Spleen (tissue), 11 donors: ENCODE data around the gene IFFO2. TPM values are rescaled to one million over a fixed set of nuclear protein-coding genes. Genes with fewer than 3 reads are reported as not detected.

Experiments used
- DNase-seq: peaks from one replicate; pipeline ENCODE4 v3.0.0-alpha.2; 2020
- H3K27ac ChIP-seq, 8 donors: fragments of 200-600 bp; sonication (generic) in 7 of 8; 1 replicate in 4 of 8; 2 replicates in 4 of 8; pipeline versions ENCODE4 v1.5.0 to v1.8.0; 2016 to 2021; ENCODE audit warnings: inconsistent platforms in 4 of 8, mild to moderate bottlenecking in 4 of 8, moderate library complexity in 1 of 8
- H3K27me3 ChIP-seq, 7 donors: fragments of 200-600 bp; sonication (generic) in 6 of 7; replicated peaks in 1 of 7; 1 replicate in 4 of 7; 2 replicates in 3 of 7; pipeline versions ENCODE4 v1.5.0 to v1.8.0; 2016 to 2021; ENCODE audit warnings: inconsistent platforms in 3 of 7, mild to moderate bottlenecking in 1 of 7
- H3K36me3 ChIP-seq, 6 donors: fragments of 200-600 bp; sonication (generic) in 5 of 6; 1 replicate in 4 of 6; 2 replicates in 2 of 6; pipeline versions ENCODE4 v1.5.0 to v1.8.0; 2016 to 2021; ENCODE audit warnings: inconsistent platforms in 2 of 6
- H3K4me1 ChIP-seq, 6 donors: fragments of 200-600 bp; sonication (generic) in 5 of 6; 1 replicate in 3 of 6; 2 replicates in 3 of 6; pipeline versions ENCODE4 v1.5.0 to v1.8.0; 2016 to 2021; ENCODE audit warnings: inconsistent platforms in 3 of 6
- H3K4me3 ChIP-seq, 8 donors: fragments of 200-600 bp; sonication (generic) in 7 of 8; 1 replicate in 4 of 8; 2 replicates in 4 of 8; pipeline versions ENCODE4 v1.5.0 to v1.8.0; 2016 to 2021; ENCODE audit warnings: inconsistent platforms in 4 of 8, mild to moderate bottlenecking in 4 of 8, moderate library complexity in 2 of 8
- H3K9me3 ChIP-seq, 8 donors: fragments of 200-600 bp; sonication (generic) in 7 of 8; 1 replicate in 4 of 8; 2 replicates in 4 of 8; pipeline versions ENCODE4 v1.5.0 to v1.8.0; 2016 to 2021; ENCODE audit warnings: inconsistent platforms in 4 of 8
- CTCF ChIP-seq, 11 experiments: fragments of 200-600 bp in 7 of 11; fragments of 450-650 bp in 4 of 11; sonication (generic) in 4 of 11; IDR thresholded peaks in 8 of 11; conservative IDR thresholded peaks in 3 of 11; 1 replicate in 7 of 11; 2 replicates in 4 of 11; pipeline versions ENCODE4 v1.4.0 to v1.8.0; 2016 to 2021; ENCODE audit warnings: antibody characterized with exemption in 11 of 11, inconsistent platforms in 4 of 11, mild to moderate bottlenecking in 1 of 11
- POLR2A ChIP-seq, 3 donors: fragments of 450-650 bp; IDR thresholded peaks; one replicate each; pipeline ENCODE4 v1.5.1; 2017; ENCODE audit warnings: antibody characterized with exemption in 3 of 3, mild to moderate bottlenecking in 1 of 3
- POLR2AphosphoS5 ChIP-seq, 3 donors: sonication (generic); formaldehyde crosslinking; IDR thresholded peaks; one replicate each; pipeline ENCODE4 v1.5.1; 2017; ENCODE audit warnings: antibody characterized with exemption in 3 of 3
- WGBS, 5 donors: extraction: QIAGEN DNeasy Blood & Tissue Kit in 3 of 5; methylation state at CpG; one replicate each; pipeline versions ENCODE4 v1.1.5 to v1.1.7; 2013 to 2018; 5-methylcytosine and 5-hydroxymethylcytosine counted together
- intact Hi-C: fragments of 100-400 bp; cut with DNase I; formaldehyde crosslinking; loops from one replicate; pipeline ENCODE4 v1.15.0; 2023; ENCODE audit warnings: low total_unique reads
- polyA plus RNA-seq, 3 donors: library from polyadenylated mRNA; stranded (reverse); fragments of 200-250 nt; gene quantifications; one replicate each; pipeline ENCODE4 v1.2.1, GENCODE V29; 2013
- total RNA-seq, 7 donors: library from RNA; depleted of rRNA in 3 of 7; stranded (reverse); fragments of >200 nt in 3 of 7; fragmentation: NEBNext Ultra II Directional in 4 of 7; extraction: Animal tissue kit (Norgen Biotek cat#: 25700) in 4 of 7; gene quantifications; one replicate each; pipeline versions ENCODE4 v1.1.0 to v1.2.1, GENCODE V29; 2016 to 2021
- donor health status: healthy with polysubstance abuse.
- donor health status: DM: no; HTN: no; CAD: no; lungs with moderate emphysema.
- donor health status: DM: no; HTN: no; CAD: no.
- donor health status: Bipolar disorder and iron deficiency.
- donor health status: healthy.
- donor health status: DM: no; HTN: no; CAD: no.
- donor health status: DM: yes; HTN: yes; CAD: no.

The IFFO2 gene
- total and polyA plus RNA-seq, 10 donors = 2.7 to 19.7 (median 14.8) TPM

GRCh38 chr1:18955441-18956192 is 859 bp downstream of the IFFO2 start:
- H3K4me3 ChIP-seq = peak overlapping the region; percentile 70 to 98 (median 82)
- intact Hi-C loops = loop anchor here (5.0 kb wide), 1 partner anchor 43 kb away; no protein-coding TSS in a partner anchor
- H3K4me1 ChIP-seq = peaks cover 51 to 68% (median 62%) of the 10 kb centered on the region in 6 donors
- peak overlapping the region; percentile 51 to 93 (median 83) for H3K27ac ChIP-seq
- H3K36me3 ChIP-seq = no peaks in the 10 kb centered on the region
- H3K27me3 ChIP-seq = peaks cover 0 to 28% (median 0%) of the 10 kb centered on the region in 7 donors
- peak; percentile 92 for DNase-seq
- no peak for TF ChIP-seq POLR2A (IDR thresholded peaks at IDR 0.05)
- TF ChIP-seq CTCF (IDR thresholded peaks at IDR 0.05 in 8 of 11, conservative IDR thresholded peaks at IDR 0.05 in 3 of 11) = peak in 3 of 11 experiments; percentile 9 to 26 (median 11)
- peak in 2 of 3 donors; percentile 51 to 60 for TF ChIP-seq POLR2AphosphoS5 (IDR thresholded peaks at IDR 0.05)
- no peaks in the 10 kb centered on the region for H3K9me3 ChIP-seq
- WGBS, 5 donors = 1 to 2% (median 1%) methylated on average over 37 to 90 of the region's 90 CpGs

GRCh38 chr1:18955131-18955440 is 1.4 kb downstream of the IFFO2 start:
- TF ChIP-seq POLR2AphosphoS5 (IDR thresholded peaks at IDR 0.05) (no peak), POLR2A (IDR thresholded peaks at IDR 0.05) (no peak), CTCF (IDR thresholded peaks at IDR 0.05 in 8 of 11, conservative IDR thresholded peaks at IDR 0.05 in 3 of 11) (no peak)
- H3K27ac ChIP-seq = peak overlapping the region in 7 of 8 donors; percentile 51 to 93 (median 86)
- WGBS, 5 donors = 18 to 52% (median 23%) methylated on average over 6 of the region's 6 CpGs
- H3K4me1 ChIP-seq = peaks cover 56 to 73% (median 68%) of the 10 kb centered on the region in 6 donors
- DNase-seq = no peak
- H3K27me3 ChIP-seq = peaks cover 0 to 28% (median 0%) of the 10 kb centered on the region in 7 donors
- H3K36me3 ChIP-seq = no peaks in the 10 kb centered on the region
- no peaks in the 10 kb centered on the region for H3K9me3 ChIP-seq
- peak overlapping the region; percentile 70 to 98 (median 82) for H3K4me3 ChIP-seq
- intact Hi-C loops = loop anchor here (5.0 kb wide), 1 partner anchor 43 kb away; no protein-coding TSS in a partner anchor

GRCh38 chr1:18954270-18955071 is 2.0 kb downstream of the IFFO2 start:
- 44 to 60% (median 55%) methylated on average over 7 of the region's 7 CpGs for WGBS, 5 donors
- intact Hi-C loops = loop anchor here (5.0 kb wide), 1 partner anchor 42 kb away; no protein-coding TSS in a partner anchor
- no peak for DNase-seq

More at GRCh38 chr1:18954270-18955071, 2.0 kb downstream of the IFFO2 start:
- peaks cover 62 to 79% (median 74%) of the 10 kb centered on the region in 6 donors for H3K4me1 ChIP-seq
- H3K9me3 ChIP-seq = no peaks in the 10 kb centered on the region
- peak overlapping the region in 7 of 8 donors; percentile 51 to 93 (median 86) for H3K27ac ChIP-seq
- TF ChIP-seq POLR2AphosphoS5 (IDR thresholded peaks at IDR 0.05) (no peak), CTCF (IDR thresholded peaks at IDR 0.05 in 8 of 11, conservative IDR thresholded peaks at IDR 0.05 in 3 of 11) (no peak), POLR2A (IDR thresholded peaks at IDR 0.05) (no peak)
- no peaks in the 10 kb centered on the region for H3K36me3 ChIP-seq
- H3K27me3 ChIP-seq = peaks cover 0 to 28% (median 0%) of the 10 kb centered on the region in 7 donors
- H3K4me3 ChIP-seq = peak overlapping the region; percentile 70 to 98 (median 82)
